ENCODE data around the gene PTPN1.

DNA sequence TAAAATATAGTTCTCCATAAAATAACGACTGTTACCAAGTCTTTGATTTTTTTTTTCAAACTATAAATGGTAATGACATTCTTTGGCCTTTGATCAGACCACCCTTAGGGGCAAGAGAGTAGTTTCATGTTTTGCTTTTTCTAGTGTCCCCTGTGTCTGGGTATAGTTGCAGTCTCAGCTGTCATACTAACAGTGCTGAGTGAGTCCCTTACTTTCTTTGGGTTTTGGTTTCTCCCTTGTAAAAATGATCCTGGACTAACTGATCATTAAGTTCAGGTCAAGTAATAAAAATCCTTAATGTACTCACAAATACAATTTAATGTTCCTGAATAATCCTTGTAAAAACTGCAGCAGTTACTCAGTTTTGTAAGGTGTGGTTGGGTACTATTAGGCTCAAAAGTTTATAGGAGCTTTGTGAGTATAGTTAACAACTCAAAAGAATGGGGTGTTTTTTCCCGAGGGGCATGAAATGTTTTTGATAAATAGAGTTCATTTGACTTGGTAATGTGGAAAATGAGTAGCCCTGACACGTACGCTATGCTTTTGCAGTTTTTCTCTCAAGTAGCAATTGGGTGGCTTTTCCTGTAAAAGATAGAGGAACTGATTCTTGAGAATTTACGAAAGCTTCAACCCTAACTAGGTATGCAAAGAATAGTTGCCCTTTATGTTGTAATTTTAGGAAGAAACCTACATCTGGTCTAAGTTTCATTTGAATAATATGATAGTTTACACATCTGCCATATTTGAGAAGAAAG is 6.2 kb downstream of the PTPN1 start:
- TF ChIP-seq TAF1 (IDR thresholded peaks at IDR 0.05; ENCODE audit: borderline replicate concordance, insufficient read depth, low read length), result no peak
- TF ChIP-seq, protein P1, sequence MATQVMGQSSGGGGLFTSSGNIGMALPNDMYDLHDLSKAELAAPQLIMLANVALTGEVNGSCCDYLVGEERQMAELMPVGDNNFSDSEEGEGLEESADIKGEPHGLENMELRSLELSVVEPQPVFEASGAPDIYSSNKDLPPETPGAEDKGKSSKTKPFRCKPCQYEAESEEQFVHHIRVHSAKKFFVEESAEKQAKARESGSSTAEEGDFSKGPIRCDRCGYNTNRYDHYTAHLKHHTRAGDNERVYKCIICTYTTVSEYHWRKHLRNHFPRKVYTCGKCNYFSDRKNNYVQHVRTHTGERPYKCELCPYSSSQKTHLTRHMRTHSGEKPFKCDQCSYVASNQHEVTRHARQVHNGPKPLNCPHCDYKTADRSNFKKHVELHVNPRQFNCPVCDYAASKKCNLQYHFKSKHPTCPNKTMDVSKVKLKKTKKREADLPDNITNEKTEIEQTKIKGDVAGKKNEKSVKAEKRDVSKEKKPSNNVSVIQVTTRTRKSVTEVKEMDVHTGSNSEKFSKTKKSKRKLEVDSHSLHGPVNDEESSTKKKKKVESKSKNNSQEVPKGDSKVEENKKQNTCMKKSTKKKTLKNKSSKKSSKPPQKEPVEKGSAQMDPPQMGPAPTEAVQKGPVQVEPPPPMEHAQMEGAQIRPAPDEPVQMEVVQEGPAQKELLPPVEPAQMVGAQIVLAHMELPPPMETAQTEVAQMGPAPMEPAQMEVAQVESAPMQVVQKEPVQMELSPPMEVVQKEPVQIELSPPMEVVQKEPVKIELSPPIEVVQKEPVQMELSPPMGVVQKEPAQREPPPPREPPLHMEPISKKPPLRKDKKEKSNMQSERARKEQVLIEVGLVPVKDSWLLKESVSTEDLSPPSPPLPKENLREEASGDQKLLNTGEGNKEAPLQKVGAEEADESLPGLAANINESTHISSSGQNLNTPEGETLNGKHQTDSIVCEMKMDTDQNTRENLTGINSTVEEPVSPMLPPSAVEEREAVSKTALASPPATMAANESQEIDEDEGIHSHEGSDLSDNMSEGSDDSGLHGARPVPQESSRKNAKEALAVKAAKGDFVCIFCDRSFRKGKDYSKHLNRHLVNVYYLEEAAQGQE (IDR thresholded peaks at IDR 0.05; ENCODE audit: insufficient read depth in 1 of 2, low read depth in 2 of 2, low read length in 2 of 2), result no peak
